B cell (primary cell): ENCODE results near the gene CRISPLD2. TPM values are rescaled to one million over a fixed set of nuclear protein-coding genes. Genes with fewer than 3 reads are reported as not detected.
A peak's percentile ranks its signal among the peaks of the same experiment; 100 is the strongest.

Source experiments
- ATAC-seq: fragments of 200-7000 bp; cut with Tn5 transposase; one replicate; pipeline ENCODE4 v1.10.0; 2021; ENCODE audit warnings: low read depth, mild to moderate bottlenecking, moderate number of reproducible peaks, moderate library complexity
- CTCF ChIA-PET: fragments of 350-600 bp; sonication (Branson Sonifier 250); formaldehyde crosslinking; loops from one replicate; lab custom pipeline; 2021; ENCODE audit warnings: antibody characterized with exemption, inconsistent platforms; lab: Charles Lee
- POLR2A ChIA-PET: fragments of 350-600 bp; sonication (Branson Sonifier 250); formaldehyde crosslinking; loops from one replicate; lab custom pipeline; 2021; ENCODE audit warnings: antibody characterized with exemption; lab: Charles Lee
- DNase-seq: peaks from one replicate; pipeline ENCODE4 v3.0.0; 2013
- H2AFZ ChIP-seq: 2 replicates; pipeline ENCODE4 v1.6.1; 2012; ENCODE audit warnings: mild to moderate bottlenecking, low read depth, low read length; ENCODE audit not compliant: insufficient read depth, poor library complexity, severe bottlenecking
- H3K27ac ChIP-seq, 2 donors: 1 replicate in 1 of 2; 2 replicates in 1 of 2; pipeline ENCODE4 v1.5.1; 2012 to 2013; ENCODE audit warnings: low read length in 2 of 2, mild to moderate bottlenecking in 2 of 2, moderate library complexity in 1 of 2
- H3K27me3 ChIP-seq, 4 experiments: fragments of 200-600 bp in 1 of 4; sonication (generic) in 1 of 4; replicated peaks in 1 of 4; 1 replicate in 2 of 4; 2 replicates in 2 of 4; pipeline versions ENCODE4 v1.6.1 to v1.7.0; 2013 to 2016; ENCODE audit warnings: low read length in 3 of 4, mild to moderate bottlenecking in 2 of 4, mixed read lengths in 1 of 4, moderate library complexity in 1 of 4; ENCODE audit not compliant: insufficient read depth in 4 of 4, control insufficient read depth in 3 of 4; ENCODE audit errors: control extremely low read depth in 1 of 4
- H3K36me3 ChIP-seq, 2 experiments: replicated peaks in 1 of 2; 1 replicate in 1 of 2; 2 replicates in 1 of 2; pipeline versions ENCODE4 v1.6.1 to v1.7.1; 2013; ENCODE audit warnings: low read length in 1 of 2; ENCODE audit not compliant: insufficient read depth in 2 of 2, control insufficient read depth in 1 of 2; ENCODE audit errors: control extremely low read depth in 1 of 2, extremely low read depth in 1 of 2
- H3K4me1 ChIP-seq, 2 donors: fragments of 200-600 bp in 1 of 2; sonication (generic) in 1 of 2; 1 replicate in 1 of 2; 2 replicates in 1 of 2; pipeline versions ENCODE4 v1.5.1 to v1.6.1; 2013 to 2017; ENCODE audit warnings: low read length in 2 of 2; ENCODE audit not compliant: control insufficient read depth in 2 of 2, insufficient read depth in 2 of 2
- H3K4me2 ChIP-seq: replicated peaks from 2 replicates; pipeline ENCODE3; 2012; ENCODE audit warnings: mild to moderate bottlenecking, low read depth, low read length; ENCODE audit not compliant: poor library complexity, severe bottlenecking
- H3K4me3 ChIP-seq, 5 experiments: fragments of 200-600 bp in 1 of 5; sonication (generic) in 1 of 5; 1 replicate in 3 of 5; 2 replicates in 2 of 5; pipeline versions ENCODE4 v1.5.1 to v1.7.0; 2011 to 2016; ENCODE audit warnings: low read length in 4 of 5, mild to moderate bottlenecking in 4 of 5, low read depth in 2 of 5, control low read depth in 1 of 5, moderate library complexity in 1 of 5; ENCODE audit not compliant: insufficient read depth in 1 of 5; ENCODE audit errors: control extremely low read depth in 1 of 5, extremely low read depth in 1 of 5
- H3K79me2 ChIP-seq: fragments of 200-600 bp; sonication (generic); one replicate; pipeline ENCODE4 v1.6.0; 2016; ENCODE audit warnings: low read length; ENCODE audit not compliant: control insufficient read depth, insufficient read depth
- H3K9ac ChIP-seq: fragments of 200-600 bp; sonication (generic); 2 replicates; pipeline ENCODE4 v1.6.1; 2017; ENCODE audit warnings: mild to moderate bottlenecking, low read length, moderate library complexity
- H3K9me3 ChIP-seq, 3 donors: one replicate each; pipeline versions ENCODE4 v1.6.1 to v1.7.1; 2013; ENCODE audit warnings: low read length in 2 of 3; ENCODE audit not compliant: control insufficient read depth in 2 of 3, insufficient read depth in 1 of 3; ENCODE audit errors: control extremely low read depth in 1 of 3
- H4K20me1 ChIP-seq: 2 replicates; pipeline ENCODE4 v1.6.0; 2012; ENCODE audit warnings: mild to moderate bottlenecking, low read length; ENCODE audit not compliant: insufficient read depth, control insufficient read depth, poor library complexity, severe bottlenecking
- H3K27ac Mint-ChIP-seq: one replicate; pipeline ENCODE4 v1.8.0; 2021; ENCODE audit warnings: mixed read lengths
- H3K27me3 Mint-ChIP-seq: one replicate; pipeline ENCODE4 v1.8.0; 2021; ENCODE audit warnings: mixed read lengths
- H3K4me1 Mint-ChIP-seq: one replicate; pipeline ENCODE4 v1.8.0; 2021; ENCODE audit warnings: mixed read lengths
- H3K4me3 Mint-ChIP-seq: one replicate; pipeline ENCODE4 v1.8.0; 2021; ENCODE audit warnings: mixed read lengths
- H3K9me3 Mint-ChIP-seq: one replicate; pipeline ENCODE4 v1.8.0; 2022; ENCODE audit warnings: mixed read lengths; ENCODE audit not compliant: insufficient read depth
- EZH2 ChIP-seq: IDR thresholded peaks from 2 replicates; pipeline ENCODE4 v1.6.1; 2012; ENCODE audit warnings: borderline replicate concordance, low read depth, mild to moderate bottlenecking, moderate library complexity, low read length; ENCODE audit not compliant: insufficient read depth, poor library complexity, severe bottlenecking
- WGBS: methylation state at CpG from one replicate; pipeline ENCODE4 v1.1.5; 2013; ENCODE audit warnings: missing lambda C conversion rate; ENCODE audit not compliant: insufficient coverage; 5-methylcytosine and 5-hydroxymethylcytosine counted together
- intact Hi-C: fragments of 100-400 bp; cut with micrococcal nuclease; formaldehyde crosslinking; loops from one replicate; pipeline ENCODE4 v1.10.0; 2022
- polyA plus RNA-seq: library from polyadenylated mRNA; depleted of rRNA; stranded (reverse); fragments of >200 nt; gene quantifications from 2 replicates; pipeline ENCODE4 v1.2.3, GENCODE V29; 2012
- total RNA-seq, 2 donors: library from RNA; stranded (reverse); fragments of 120-200 nt in 1 of 2; gene quantifications; 1 replicate in 1 of 2; 2 replicates in 1 of 2; pipeline versions ENCODE4 v1.2.3 to v1.2.4, GENCODE V29; 2013 to 2022
- TF ChIP-seq, protein P1 (sequence below): fragments of 200-600 bp; IDR thresholded peaks from one replicate; pipeline ENCODE4 v1.8.0; 2022; ENCODE audit warnings: antibody characterized with exemption, mild to moderate bottlenecking

The CRISPLD2 gene
- total and polyA plus RNA-seq, 2 donors (not counting 1 experiment from before 2014, with no cell fraction given) = 0.25 to 0.37 TPM

- 3% methylated on average over 9 of the region's 9 CpGs for WGBS
- POLR2A ChIA-PET = no interaction called here
- DNase-seq (no peak), ATAC-seq (no peak)
- intact Hi-C loops = no loop called here
- Mint-ChIP-seq H3K27me3 (peaks cover 34% of the 10 kb centered on the region), H3K27ac (no peak overlapping the region), H3K4me1 (peaks cover 12% of the 10 kb centered on the region), H3K9me3 (no peaks in the 10 kb centered on the region), H3K4me3 (no peak overlapping the region)
- Histone ChIP-seq H3K4me2 (no peak overlapping the region), H3K79me2 (no peaks in the 10 kb centered on the region), H2AFZ (peak overlapping the region; percentile 49), H3K27ac (no peak overlapping the region), H3K4me1 (peaks cover 0 to 21% of the 10 kb centered on the region in 2 donors), H3K4me3 (no peak overlapping the region), H3K9me3 (peaks cover 0 to 8% (median 0%) of the 10 kb centered on the region in 3 donors), H3K27me3 (peaks cover 0 to 14% (median 4%) of the 10 kb centered on the region in 4 experiments), H3K36me3 (no peaks in the 10 kb centered on the region), H4K20me1 (no peaks in the 10 kb centered on the region), H3K9ac (no peak overlapping the region)
- no peak for TF ChIP-seq EZH2
- CTCF ChIA-PET = no interaction called here
Observed at GRCh38 chr16:84947022-84947421, 127.2 kb downstream of the CRISPLD2 start.

DNA sequence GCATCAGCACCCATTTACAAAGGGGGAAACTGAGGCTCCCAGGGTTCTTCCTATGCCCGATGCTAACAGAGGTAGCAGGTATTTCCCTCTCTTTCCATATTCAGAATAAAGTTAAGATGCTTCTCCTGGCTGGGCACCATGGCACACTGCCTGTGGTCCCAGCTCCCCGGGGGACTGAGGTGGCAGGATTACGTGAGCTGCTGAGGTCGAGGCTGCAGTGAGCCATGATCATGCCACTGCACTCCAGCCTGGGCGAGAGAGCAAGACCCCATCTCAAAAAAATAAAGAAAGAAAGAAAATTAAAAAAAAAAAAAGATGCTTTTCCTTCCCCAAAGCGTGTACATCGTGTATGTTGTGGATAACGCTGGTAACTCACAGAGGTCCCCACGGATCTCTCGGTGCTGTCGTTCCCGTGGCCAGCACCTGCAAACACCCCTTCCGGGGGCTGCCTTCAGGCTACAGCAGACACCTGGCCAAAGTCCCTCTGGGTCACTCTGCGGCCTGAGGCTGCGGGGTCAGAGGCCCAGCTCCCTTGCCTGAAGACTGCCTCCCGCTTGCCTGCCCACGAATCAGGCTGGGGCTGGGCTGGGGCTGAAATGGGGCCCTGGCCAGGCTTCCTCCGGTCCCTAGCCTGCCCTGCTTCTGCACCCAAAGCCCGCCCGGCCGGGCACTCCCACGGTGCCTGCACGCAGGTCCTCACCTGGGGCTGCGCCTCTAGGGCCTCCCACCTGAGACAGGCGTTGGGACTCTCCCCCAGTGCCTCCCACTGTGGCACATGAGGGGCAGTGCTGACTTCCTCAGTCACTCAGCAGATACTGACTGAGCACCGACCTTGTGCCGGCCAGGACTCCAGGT lies 128.4 kb downstream of the CRISPLD2 start:
- no peaks in the 10 kb centered on the region for H4K20me1 ChIP-seq
- no peak overlapping the region for H3K4me3 Mint-ChIP-seq
- no peaks in the 10 kb centered on the region for H3K9me3 Mint-ChIP-seq
- ChIA-PET CTCF (interaction anchor here (0.8 kb wide), 1 partner anchor 195 kb away, joined by 4 read pairs; no protein-coding TSS in a partner anchor), POLR2A (interaction anchor here (0.7 kb wide), 1 partner anchor 195 kb away, joined by 4 read pairs; no protein-coding TSS in a partner anchor)
- no peaks in the 10 kb centered on the region for H3K79me2 ChIP-seq
- WGBS = 36% methylated on average over 24 of the region's 27 CpGs
- H3K27me3 ChIP-seq = peaks cover 0 to 14% (median 4%) of the 10 kb centered on the region in 4 experiments
- peaks cover 0 to 21% of the 10 kb centered on the region in 2 donors for H3K4me1 ChIP-seq
- peaks cover 0 to 8% (median 0%) of the 10 kb centered on the region in 3 donors for H3K9me3 ChIP-seq
- H3K27me3 Mint-ChIP-seq = peaks cover 31% of the 10 kb centered on the region
- no peak overlapping the region for H3K27ac ChIP-seq
- TF ChIP-seq, protein P1, sequence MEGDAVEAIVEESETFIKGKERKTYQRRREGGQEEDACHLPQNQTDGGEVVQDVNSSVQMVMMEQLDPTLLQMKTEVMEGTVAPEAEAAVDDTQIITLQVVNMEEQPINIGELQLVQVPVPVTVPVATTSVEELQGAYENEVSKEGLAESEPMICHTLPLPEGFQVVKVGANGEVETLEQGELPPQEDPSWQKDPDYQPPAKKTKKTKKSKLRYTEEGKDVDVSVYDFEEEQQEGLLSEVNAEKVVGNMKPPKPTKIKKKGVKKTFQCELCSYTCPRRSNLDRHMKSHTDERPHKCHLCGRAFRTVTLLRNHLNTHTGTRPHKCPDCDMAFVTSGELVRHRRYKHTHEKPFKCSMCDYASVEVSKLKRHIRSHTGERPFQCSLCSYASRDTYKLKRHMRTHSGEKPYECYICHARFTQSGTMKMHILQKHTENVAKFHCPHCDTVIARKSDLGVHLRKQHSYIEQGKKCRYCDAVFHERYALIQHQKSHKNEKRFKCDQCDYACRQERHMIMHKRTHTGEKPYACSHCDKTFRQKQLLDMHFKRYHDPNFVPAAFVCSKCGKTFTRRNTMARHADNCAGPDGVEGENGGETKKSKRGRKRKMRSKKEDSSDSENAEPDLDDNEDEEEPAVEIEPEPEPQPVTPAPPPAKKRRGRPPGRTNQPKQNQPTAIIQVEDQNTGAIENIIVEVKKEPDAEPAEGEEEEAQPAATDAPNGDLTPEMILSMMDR = no peak
- no peak for TF ChIP-seq EZH2
- H3K4me2 ChIP-seq = no peak overlapping the region
- H3K27ac Mint-ChIP-seq = no peak overlapping the region
- no peak overlapping the region for H2AFZ ChIP-seq
- ATAC-seq (peak; percentile 25), DNase-seq (peak; percentile 25)
- no peak overlapping the region for H3K4me3 ChIP-seq
- no peaks in the 10 kb centered on the region for H3K36me3 ChIP-seq
- intact Hi-C loops = no loop called here
- H3K9ac ChIP-seq = no peak overlapping the region
- peaks cover 12% of the 10 kb centered on the region for H3K4me1 Mint-ChIP-seq
